OCI-LY7 (cell line): ENCODE measurements around the gene EVA1C. TPM values are rescaled to one million over a fixed set of nuclear protein-coding genes. Genes with fewer than 3 reads are reported as not detected.

Source experiments
- BruUV-seq: library from RNA; stranded (reverse); fragments of 400-500 nt; replicated peaks from 2 replicates; lab custom pipeline; 2021; lab: Mats Ljungman, UMichigan
- CTCF ChIA-PET: fragments of 300-600 bp; sonication (Branson Sonifier 250); formaldehyde crosslinking; loops from one replicate; lab custom pipeline; 2022; ENCODE audit warnings: antibody characterized with exemption; ENCODE audit not compliant: unreplicated experiment; lab: Charles Lee
- POLR2A ChIA-PET: fragments of 300-600 bp; sonication (Branson Sonifier 250); formaldehyde crosslinking; loops from one replicate; lab custom pipeline; 2022; ENCODE audit warnings: antibody characterized with exemption; lab: Charles Lee
- DNase-seq: peaks from one replicate; pipeline ENCODE4 v3.0.0-alpha.2; 2015; ENCODE audit warnings: low spot score
- H2AFZ ChIP-seq: fragments of 200-600 bp; sonication (generic), shearing (Covaris generic); 2 replicates; pipeline ENCODE4 v1.6.1; 2014; ENCODE audit warnings: mild to moderate bottlenecking, antibody characterized with exemption, low read length, moderate library complexity
- H3K27ac ChIP-seq: fragments of 200-600 bp; sonication (generic); 2 replicates; pipeline ENCODE4 v1.5.1; 2014; ENCODE audit warnings: mixed run types, low read depth, mild to moderate bottlenecking, moderate library complexity, low read length, inconsistent platforms; ENCODE audit not compliant: poor library complexity, severe bottlenecking
- H3K36me3 ChIP-seq: fragments of 200-600 bp; sonication (generic); 2 replicates; pipeline ENCODE4 v1.6.1; 2014; ENCODE audit warnings: mild to moderate bottlenecking, antibody characterized with exemption, low read length, moderate library complexity, mixed read lengths; ENCODE audit not compliant: insufficient read depth
- H3K4me1 ChIP-seq: fragments of 200-600 bp; sonication (generic); 2 replicates; pipeline ENCODE4 v1.5.1; 2014; ENCODE audit warnings: mild to moderate bottlenecking, low read length; ENCODE audit not compliant: insufficient read depth, poor library complexity, severe bottlenecking
- H3K4me2 ChIP-seq: fragments of 200-600 bp; sonication (generic); 2 replicates; pipeline ENCODE4 v1.6.1; 2014; ENCODE audit warnings: mild to moderate bottlenecking, low read length
- H3K4me3 ChIP-seq: fragments of 200-600 bp; sonication (generic); 2 replicates; pipeline ENCODE4 v1.5.1; 2014; ENCODE audit warnings: mild to moderate bottlenecking, low read depth, low read length; ENCODE audit not compliant: poor library complexity, severe bottlenecking
- H3K79me2 ChIP-seq: fragments of 200-600 bp; sonication (generic); 2 replicates; pipeline ENCODE4 v1.6.1; 2016; ENCODE audit warnings: low read depth, mild to moderate bottlenecking, low read length, moderate library complexity, mixed read lengths; ENCODE audit not compliant: insufficient read depth
- H3K9me2 ChIP-seq: fragments of 200-600 bp; sonication (generic); 2 replicates; pipeline ENCODE4 v1.6.1; 2016; ENCODE audit warnings: mild to moderate bottlenecking, low read length, mixed read lengths; ENCODE audit not compliant: insufficient read depth
- H3K9me3 ChIP-seq: fragments of 200-600 bp; sonication (generic); 2 replicates; pipeline ENCODE4 v1.6.1; 2014; ENCODE audit warnings: mild to moderate bottlenecking, mixed run types, low read length, mixed read lengths
- H4K20me1 ChIP-seq: fragments of 200-600 bp; sonication (generic); 2 replicates; pipeline ENCODE4 v1.6.1; 2014; ENCODE audit warnings: mild to moderate bottlenecking, antibody characterized with exemption, low read length, moderate library complexity, mixed read lengths; ENCODE audit not compliant: insufficient read depth
- EZH2phosphoT487 ChIP-seq: fragments of 200-600 bp; sonication (generic); IDR thresholded peaks from 2 replicates; pipeline ENCODE4 v1.6.1; 2018; ENCODE audit warnings: low read depth, borderline replicate concordance, mild to moderate bottlenecking, mixed run types, antibody characterized with exemption, low read length, moderate library complexity, mixed read lengths
- intact Hi-C: fragments of 100-400 bp; cut with micrococcal nuclease; formaldehyde crosslinking; loops from one replicate; pipeline ENCODE4 v1.10.0; 2022; ENCODE audit not compliant: unreplicated experiment
- total RNA-seq, 2 experiments: library from RNA; depleted of rRNA in 1 of 2; stranded (reverse); fragments of >200 nt in 1 of 2; shearing (Covaris generic) in 1 of 2; gene quantifications; 2 replicates each; pipeline ENCODE4 v1.2.3, GENCODE V29; 2014 to 2022
- TF ChIP-seq, protein P1 (sequence below): fragments of 200-600 bp; sonication (generic); conservative IDR thresholded peaks from 2 replicates; pipeline ENCODE4 v1.5.1; 2014; ENCODE audit warnings: mild to moderate bottlenecking, antibody characterized with exemption, low read length, moderate library complexity, mixed read lengths

Gene EVA1C
- total RNA-seq, 2 experiments from 2014 or later = not detected

GRCh38 chr21:32514275-32515055 lies 102.0 kb downstream of the EVA1C start:
- no peaks in the 10 kb centered on the region for H3K9me3 ChIP-seq
- POLR2A ChIA-PET = interaction anchor here (0.5 to 0.7 kb wide), 4 partner anchors 52 to 389 kb away, joined by 5 to 6 read pairs (median 6); no protein-coding TSS in a partner anchor

GRCh38 chr21:32515874-32516273 lies 103.4 kb downstream of the EVA1C start:
- intact Hi-C loops = no loop called here
- Histone ChIP-seq H3K79me2 (no peaks in the 10 kb centered on the region), H3K4me3 (no peak overlapping the region), H3K36me3 (no peaks in the 10 kb centered on the region), H3K4me2 (no peak overlapping the region), H3K4me1 (no peaks in the 10 kb centered on the region), H4K20me1 (no peaks in the 10 kb centered on the region), H3K9me2 (no peaks in the 10 kb centered on the region), H3K9me3 (no peaks in the 10 kb centered on the region), H3K27ac (no peak overlapping the region), H2AFZ (no peak overlapping the region)
- no TSS peak for BruUV-seq
- CTCF ChIA-PET = no interaction called here
- DNase-seq = no peak
- TF ChIP-seq EZH2phosphoT487 = no peak
- POLR2A ChIA-PET = interaction anchor here (0.7 kb wide), 1 partner anchor 1940 kb away, joined by 4 read pairs; no protein-coding TSS in a partner anchor

More at GRCh38 chr21:32514275-32515055, 102.0 kb downstream of the EVA1C start:
- TF ChIP-seq, protein P1, sequence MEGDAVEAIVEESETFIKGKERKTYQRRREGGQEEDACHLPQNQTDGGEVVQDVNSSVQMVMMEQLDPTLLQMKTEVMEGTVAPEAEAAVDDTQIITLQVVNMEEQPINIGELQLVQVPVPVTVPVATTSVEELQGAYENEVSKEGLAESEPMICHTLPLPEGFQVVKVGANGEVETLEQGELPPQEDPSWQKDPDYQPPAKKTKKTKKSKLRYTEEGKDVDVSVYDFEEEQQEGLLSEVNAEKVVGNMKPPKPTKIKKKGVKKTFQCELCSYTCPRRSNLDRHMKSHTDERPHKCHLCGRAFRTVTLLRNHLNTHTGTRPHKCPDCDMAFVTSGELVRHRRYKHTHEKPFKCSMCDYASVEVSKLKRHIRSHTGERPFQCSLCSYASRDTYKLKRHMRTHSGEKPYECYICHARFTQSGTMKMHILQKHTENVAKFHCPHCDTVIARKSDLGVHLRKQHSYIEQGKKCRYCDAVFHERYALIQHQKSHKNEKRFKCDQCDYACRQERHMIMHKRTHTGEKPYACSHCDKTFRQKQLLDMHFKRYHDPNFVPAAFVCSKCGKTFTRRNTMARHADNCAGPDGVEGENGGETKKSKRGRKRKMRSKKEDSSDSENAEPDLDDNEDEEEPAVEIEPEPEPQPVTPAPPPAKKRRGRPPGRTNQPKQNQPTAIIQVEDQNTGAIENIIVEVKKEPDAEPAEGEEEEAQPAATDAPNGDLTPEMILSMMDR = no peak
- TF ChIP-seq EZH2phosphoT487 = no peak
- no peaks in the 10 kb centered on the region for H3K79me2 ChIP-seq
- DNase-seq = no peak
- intact Hi-C loops = no loop called here
- no peak overlapping the region for H3K4me3 ChIP-seq
- BruUV-seq = no TSS peak
- H2AFZ ChIP-seq = no peak overlapping the region
- H3K4me2 ChIP-seq = no peak overlapping the region
- no peaks in the 10 kb centered on the region for H3K36me3 ChIP-seq
- no peaks in the 10 kb centered on the region for H4K20me1 ChIP-seq
- H3K4me1 ChIP-seq = no peaks in the 10 kb centered on the region
- no peak overlapping the region for H3K27ac ChIP-seq
- no peaks in the 10 kb centered on the region for H3K9me2 ChIP-seq
- CTCF ChIA-PET = no interaction called here

- DNase-seq = no peak
- Histone ChIP-seq H3K4me2 (no peak overlapping the region), H3K4me1 (no peaks in the 10 kb centered on the region), H3K9me2 (no peaks in the 10 kb centered on the region), H4K20me1 (no peaks in the 10 kb centered on the region), H3K4me3 (no peak overlapping the region), H3K36me3 (no peaks in the 10 kb centered on the region), H3K79me2 (no peaks in the 10 kb centered on the region), H2AFZ (no peak overlapping the region), H3K9me3 (no peaks in the 10 kb centered on the region), H3K27ac (no peak overlapping the region)
- BruUV-seq = no TSS peak
- ChIA-PET CTCF (interaction anchor here (1.0 kb wide), 1 partner anchor 84 kb away, joined by 3 read pairs; no protein-coding TSS in a partner anchor), POLR2A (interaction anchor here (0.5 kb wide), 1 partner anchor 37 kb away, joined by 5 read pairs; no protein-coding TSS in a partner anchor)
- intact Hi-C loops = no loop called here
- TF ChIP-seq, protein P1 = no peak
- TF ChIP-seq EZH2phosphoT487 = no peak
These were observed 104.5 kb downstream of the EVA1C start for GRCh38 chr21:32516756-32517649.
